ENCODE results near the gene HOXB9.
A peak's percentile ranks its signal among the peaks of the same experiment; 100 is the strongest.

Gene HOXB9

GRCh38 chr17:48639136-48639535 is 13.0 kb upstream of the HOXB9 start:
- DNase-seq, result no peak

DNA sequence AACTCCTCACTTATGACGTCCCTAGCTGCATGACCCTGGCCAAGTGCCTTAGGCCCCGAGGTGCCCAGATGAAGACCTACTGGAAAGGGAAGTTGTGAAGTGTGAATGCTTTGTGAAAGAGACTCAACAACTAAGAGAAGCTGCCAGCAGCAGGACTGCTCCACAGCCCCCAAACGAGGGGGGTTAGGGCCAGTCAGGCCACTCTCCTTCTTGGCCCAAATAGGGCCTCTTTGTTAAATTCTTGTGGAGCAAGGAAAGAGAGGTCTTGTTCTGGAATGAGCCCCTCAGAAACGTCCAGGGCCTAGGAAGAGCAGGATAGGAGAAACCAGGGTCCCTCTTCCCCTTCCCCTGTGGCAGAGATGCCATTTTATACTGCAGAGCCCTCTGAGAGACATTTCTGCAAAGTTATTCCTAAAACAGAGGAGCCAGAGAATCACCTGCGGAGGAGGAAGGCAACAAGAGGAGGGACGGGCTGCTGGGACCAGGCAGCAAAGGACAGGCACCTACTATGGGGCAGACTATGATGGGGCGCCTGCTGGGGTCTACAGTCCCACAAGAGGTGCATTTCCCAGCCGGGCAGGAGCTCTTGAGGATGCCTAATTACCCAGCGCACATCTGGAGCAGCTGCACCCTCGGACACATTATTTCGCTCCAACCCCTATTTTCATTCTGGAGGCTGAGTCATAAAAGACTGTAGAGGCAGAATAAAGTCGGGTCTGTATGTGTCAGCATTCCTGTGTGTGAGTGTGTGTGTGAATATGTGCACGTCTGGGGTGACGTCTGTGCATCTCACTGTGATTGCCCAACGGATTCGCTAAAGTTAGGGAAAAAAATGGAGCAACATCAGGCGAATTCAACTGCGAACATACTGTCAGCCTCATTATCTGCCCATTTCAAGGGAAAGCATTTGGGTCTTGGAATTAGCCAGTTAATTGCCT is 11.4 kb upstream of the HOXB9 start:
- no peak for DNase-seq

DNA sequence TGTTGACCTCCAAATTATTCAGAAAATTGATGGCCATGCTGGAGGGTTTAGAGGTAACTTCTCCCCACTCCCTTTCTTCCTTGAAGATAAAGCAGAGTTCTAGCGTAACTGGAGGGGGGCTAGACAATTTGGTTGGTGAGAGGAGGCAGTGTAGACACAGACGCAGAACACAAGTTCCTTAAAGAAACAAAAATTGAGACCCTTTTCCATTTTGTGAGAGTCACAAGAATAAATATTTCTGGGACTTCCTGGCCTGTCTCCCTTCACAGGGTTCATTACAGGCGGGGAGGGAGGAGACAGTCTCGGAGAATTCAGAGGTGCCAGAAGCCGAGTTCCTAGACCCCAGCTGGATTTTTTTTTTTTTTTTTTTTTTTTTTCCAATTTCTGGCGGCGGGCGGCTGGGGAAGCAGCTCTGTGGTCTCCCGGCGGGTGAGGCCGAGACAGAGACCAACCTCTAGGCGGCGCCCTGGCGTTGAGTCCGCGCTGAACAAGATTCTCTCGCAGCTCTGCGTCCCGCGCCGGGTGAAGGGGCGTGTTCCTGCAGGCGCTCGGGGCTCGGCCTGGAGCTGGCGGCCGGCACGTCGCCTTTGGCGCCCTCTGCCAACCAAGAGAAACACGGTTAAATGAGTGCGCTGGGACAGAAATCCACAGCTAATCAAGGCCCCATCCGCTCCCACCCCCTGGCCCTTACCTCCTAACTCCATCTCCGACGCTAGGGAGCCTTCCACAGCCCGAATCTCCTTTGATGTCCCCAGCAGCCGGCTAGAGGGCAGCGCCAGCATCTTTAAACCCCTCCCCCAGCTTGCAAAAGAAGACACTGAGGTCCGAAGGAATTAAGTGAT is 10.2 kb upstream of the HOXB9 start:
- DNase-seq, result peak; percentile 40

DNA sequence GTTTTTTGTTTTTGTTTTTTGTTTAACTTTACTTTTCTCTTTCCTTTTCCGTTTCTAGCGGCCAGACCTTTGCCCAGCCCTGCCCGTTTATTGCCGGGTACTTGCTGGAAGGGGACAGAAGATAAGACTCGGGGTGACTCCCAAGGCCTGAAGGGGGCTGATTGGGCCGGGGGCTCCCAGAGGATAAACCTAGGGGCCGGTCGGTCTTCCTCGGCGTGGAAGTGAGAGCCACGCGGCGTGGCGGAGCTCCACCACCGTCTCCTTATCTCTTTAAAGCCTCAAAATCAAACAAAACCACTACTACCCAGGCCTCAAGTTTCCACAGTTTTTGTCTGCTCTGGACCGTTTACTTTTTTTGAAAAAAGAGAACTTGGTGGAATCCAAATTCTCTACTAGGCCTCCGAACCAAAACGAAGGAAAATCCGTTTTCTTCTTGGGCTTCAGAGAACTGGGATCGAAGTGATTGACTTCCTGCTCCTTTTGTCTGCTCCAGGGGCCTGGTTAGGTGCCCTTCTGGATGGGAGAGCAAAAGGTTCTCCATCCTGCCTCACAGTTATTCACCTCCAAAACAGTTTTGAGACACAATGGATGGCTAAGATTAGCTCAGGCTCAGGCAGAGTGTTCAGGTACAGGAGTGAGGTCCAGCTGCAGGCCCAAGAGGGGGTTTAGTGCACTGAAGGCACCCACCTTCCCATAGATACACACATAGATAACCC is 8.5 kb upstream of the HOXB9 start:
- no peak for DNase-seq

- no peak for DNase-seq
These were observed 7.1 kb upstream of the HOXB9 start for GRCh38 chr17:48633266-48633677.

DNA sequence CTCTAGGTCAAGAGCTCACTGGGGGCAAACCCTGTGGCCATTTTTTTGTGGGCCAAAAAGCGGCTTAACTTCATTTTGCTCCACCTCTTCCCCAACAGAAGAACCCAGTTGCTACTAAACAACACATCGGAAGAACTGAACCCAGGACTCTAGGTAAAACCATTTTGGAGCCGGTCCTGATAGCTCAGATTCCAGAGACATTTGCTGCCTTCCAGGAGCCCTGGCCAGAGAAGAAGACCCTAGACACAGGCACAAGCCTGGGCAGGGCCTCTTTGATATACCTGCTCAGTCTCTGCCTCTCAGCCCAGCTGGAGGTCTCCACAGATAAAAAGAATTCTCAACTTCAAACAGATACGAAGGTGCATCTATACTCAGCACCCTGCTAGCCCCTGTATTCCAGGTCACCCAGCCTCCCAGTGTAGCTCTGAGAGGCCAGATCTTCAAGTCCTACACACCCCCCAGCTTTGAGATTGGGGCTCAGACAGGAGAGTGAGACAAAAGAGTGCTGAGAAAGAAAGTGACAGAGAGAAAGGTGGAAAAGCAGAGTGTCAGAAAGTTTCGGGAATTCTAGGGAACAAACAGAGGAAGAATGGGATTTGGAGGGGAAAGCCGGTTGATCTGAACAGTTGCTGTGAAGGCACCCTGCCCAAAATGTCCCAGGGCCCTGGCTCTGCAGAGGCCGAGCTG is 6.6 kb upstream of the HOXB9 start:
- no peak for DNase-seq

GRCh38 chr17:48631693-48632578 is 5.8 kb upstream of the HOXB9 start:
- no peak for DNase-seq

DNA sequence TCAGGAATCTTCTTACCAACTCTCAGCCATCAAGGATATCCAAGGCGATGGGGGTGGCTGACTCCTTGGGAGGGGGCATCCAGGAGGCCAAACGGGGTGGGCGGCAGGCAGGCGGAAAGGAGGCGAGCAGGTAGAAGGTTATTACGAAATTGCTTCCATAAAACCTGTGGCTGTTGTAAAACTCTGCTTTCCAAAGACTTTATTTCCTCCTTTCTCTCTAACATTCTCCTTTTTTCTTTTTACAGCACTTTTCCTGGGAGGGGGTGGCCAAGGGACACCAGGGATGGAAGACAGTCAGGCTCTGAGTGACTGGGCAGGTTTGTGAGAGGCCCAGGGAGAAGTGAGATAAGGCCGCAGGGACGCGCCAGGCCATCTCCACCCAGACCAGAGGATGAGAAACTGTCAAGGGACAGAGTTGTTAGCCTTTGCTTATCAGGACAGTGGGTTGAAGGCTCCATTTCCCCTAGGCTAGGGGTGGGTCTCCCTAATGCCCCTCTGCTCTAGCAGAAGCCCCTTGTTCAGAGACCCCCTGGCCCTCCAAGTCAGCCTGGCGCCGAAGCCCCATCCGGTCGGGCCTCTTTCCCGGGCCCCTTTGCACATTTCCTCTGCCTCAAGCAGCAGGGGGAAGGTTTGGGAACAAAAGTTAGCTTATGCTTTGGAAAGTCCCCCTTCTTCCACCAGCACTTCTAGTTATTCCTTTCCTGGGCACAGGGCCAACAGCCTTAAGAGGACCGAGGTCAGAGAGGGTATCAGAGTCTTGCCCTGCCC is 5.0 kb upstream of the HOXB9 start:
- no peak for DNase-seq

DNA sequence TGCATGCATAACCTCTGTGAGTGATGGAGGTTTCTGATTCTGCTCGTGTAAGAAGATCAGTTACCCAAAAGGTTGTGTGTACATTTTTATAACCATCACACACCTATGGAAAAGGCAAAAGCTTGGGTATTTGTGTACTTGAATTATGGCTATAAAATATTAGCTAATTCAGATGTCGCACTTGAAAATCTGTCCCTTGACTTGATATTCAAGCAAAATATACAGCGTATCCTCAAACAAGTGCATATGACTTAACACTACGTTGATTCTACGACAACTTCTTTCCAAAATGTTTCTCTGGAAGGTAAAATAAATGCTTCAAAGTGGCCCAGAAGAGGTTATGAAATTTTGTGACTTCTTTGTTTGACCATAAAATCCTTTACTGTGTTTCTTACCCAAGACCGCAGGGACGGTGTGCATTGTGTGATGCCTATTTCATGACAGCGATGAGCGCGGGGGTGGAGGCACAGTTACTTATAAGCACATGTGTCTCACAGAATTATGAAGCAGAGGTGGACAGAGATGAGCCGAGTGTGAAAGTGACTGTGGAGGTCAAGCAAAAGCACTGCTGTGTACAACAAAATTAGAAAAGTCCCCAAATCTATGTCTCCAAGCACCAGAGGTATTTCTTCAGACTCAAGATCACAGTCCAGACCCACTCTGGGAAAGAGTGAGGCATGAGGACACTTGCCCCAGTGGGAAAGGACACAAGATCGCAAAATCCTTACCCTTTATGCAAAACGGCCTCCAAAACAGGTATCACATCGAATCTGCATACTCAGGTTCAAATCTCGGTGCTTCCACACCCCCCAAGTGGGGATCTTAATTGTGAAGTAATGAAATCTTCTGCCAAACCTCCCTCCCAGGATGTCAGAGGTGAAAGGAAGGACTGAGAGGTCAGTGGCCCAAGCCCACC is 4.1 kb upstream of the HOXB9 start:
- DNase-seq, result no peak

DNA sequence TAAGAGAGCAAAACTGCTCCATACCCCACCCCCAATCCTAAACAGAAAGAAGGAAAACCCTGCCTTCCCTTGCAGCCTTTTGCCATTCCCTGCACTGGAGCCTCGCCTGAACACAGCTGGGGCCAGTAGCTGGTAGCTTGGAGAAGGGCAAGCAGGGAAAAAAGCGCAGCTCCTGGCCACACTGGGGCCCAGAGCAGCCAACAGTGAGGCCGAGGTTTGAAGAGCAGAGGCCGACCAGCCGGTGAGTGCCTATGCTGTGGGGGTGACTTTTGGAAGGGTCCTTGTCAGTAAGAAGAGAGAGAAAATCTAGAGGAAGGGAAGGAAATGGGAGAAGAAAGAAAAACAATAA is 3.2 kb upstream of the HOXB9 start:
- no peak for DNase-seq

DNA sequence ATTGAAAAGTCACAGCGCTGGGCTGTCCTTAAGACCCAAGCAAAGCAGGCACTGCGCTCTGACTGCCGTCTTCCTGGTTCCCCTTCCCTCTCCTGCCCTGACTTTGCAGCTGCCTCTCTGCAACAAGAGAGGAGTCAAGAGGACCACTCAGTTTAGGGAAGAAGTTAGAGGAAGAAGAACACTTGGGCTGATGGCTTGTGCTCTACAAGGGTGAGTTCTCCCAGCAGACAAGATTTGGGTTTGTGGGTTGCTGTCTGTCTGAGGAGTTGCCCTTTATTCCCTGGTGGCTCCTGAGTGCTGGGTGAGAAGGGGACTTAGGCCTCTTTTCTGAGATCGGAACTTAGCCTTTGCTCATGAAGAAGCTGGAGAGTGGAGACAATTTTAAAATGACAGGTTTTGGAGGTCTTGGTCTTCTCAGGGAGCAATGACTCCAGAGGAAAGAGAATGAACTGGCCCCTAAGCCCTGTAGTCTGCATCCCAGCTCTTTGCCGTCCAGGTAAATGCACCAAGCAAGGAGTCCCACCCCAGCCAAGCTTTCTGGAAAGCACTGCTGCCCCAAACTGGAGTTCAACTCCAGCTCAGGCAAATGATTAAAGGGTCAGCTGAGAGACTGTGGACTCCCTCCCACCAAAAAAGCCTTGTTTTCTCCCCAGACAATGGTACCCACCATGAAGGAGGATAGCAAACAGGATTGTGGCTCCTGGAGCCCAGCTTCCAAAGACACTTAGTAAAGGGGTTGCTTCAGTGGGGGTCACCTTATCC is 2.7 kb upstream of the HOXB9 start:
- DNase-seq, result no peak

GRCh38 chr17:48627623-48628521 is 1.7 kb upstream of the HOXB9 start:
- no peak for DNase-seq

DNA sequence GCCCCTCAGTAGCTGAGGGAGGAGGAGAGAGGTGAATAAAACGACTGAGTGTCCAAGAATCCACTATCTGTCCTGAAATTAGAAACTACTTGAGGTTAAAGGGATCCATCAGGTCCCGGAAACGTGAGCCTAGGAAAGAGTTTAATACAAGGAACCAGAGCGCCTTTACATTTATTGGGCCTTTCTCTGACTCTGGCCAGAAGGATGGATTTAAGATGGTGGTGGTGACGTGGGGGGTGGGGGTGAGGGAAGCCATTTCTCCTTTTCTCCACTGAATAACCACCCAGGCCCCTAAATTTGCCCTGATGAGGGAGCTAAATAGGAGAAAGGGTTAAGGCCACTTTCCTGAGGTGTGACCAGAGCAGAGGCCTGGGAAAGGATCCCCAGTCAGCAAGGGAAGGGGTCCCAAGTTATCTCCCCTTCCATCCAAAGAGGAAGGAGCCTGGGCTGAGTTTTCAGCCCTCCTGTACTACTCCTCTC is 1.0 kb upstream of the HOXB9 start:
- no peak for DNase-seq

DNA sequence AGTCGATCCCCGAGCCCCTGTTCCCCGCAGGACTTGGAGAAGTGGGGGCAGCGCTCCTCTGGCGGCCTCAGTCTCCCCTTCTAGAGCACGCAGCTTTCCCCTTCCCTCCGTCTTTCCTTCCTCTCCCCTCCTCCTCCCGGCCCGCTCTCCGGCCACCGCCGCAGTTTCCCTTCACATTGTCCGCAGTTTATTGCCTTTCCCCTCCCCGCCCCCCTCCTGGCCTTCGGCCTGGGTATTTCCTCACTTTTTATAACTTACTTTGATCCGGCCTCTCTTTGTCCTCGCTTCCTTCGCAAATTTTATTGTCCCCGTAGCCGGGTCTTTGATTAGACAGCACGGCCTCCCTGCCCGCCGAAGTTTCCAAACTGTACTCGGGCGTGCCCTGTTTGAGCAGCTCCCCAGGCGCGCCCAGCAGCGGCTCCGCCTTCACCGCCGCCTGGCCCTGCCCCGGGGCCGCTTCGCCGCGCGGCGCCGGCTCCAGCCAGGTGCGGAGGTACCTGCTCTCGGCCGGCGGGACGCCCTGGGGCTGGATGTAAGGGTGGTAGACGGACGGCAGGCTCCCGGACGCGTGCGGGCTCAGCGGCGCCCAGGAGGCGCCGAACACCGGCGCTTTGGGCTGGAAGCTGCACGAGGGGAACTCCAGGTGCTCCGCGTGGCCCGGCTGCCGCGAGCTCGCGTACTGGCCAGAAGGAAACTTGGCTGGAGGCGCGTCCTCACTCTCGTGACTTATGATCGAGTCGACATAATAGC is 488 bp downstream of the HOXB9 start:
- DNase-seq, result no peak

DNA sequence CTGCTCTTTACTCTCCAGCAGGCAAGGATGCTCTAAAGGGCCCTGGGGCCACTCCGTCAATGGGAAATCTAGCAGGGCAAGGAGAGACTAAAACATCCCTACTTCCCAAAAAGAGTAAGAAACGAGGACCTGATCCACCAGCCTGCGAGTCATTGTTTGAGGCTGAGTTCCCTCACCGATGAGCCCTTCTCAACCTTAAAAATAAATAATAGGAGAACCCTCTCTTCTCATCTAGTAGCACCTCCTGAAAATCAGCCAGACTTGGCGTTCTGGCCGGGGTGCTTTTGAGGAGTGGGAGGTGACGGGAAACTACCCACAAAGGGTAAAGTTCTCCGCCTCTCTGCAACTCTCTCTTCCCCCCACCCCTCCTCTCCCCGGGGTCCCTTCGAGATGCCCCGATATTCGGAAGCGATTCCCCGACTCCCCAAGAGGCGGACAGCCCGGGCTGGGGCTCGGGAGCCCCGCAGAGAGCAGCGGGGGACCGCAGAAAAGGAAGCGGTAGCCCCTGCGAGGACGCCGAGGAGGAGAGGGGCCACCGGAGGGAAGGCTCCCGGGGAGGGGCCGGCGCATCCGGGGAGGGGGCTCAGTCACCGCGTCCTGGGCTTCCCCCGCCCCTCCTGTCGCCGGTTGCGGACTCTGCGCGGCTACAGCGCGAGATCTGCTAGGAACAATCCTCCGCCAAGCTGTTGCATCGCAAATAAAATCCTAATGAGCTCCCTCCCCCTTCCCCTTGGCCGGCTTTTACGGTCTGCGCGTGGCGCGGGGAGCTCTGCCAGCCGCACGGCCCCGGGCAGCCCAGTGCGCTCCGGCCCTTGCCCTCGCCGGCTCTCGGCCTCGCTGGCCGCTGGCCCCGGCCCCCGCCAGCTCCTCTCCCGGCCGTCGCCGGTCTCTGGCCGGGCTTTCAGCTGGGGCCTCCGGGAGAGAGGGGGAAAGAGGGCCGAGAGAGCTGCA is 1.3 kb downstream of the HOXB9 start:
- DNase-seq, result no peak

GRCh38 chr17:48624118-48624517 is 2.0 kb downstream of the HOXB9 start:
- no peak for DNase-seq
